HepG2 (cell line): Measurements from ENCODE around the gene GRIN3B. TPM values are rescaled to one million over a fixed set of nuclear protein-coding genes. Genes with fewer than 3 reads are reported as not detected.
A peak's percentile ranks its signal among the peaks of the same experiment; 100 is the strongest.

Source experiments
- BRCA1 ChIP-seq: sonication (generic); formaldehyde crosslinking; IDR thresholded peaks from 2 replicates; pipeline ENCODE4 v1.4.0; 2020; ENCODE audit warnings: missing genetic modification reagents
- ELF1 ChIP-seq: sonication (generic); formaldehyde crosslinking; IDR thresholded peaks from 2 replicates; pipeline ENCODE4 v1.4.0; 2020; ENCODE audit warnings: missing genetic modification reagents
- GABPA ChIP-seq, 2 experiments: IDR thresholded peaks; 2 replicates each; pipeline ENCODE4 v1.6.1; 2011 to 2016; ENCODE audit warnings: low read depth in 2 of 2, low read length in 1 of 2, missing biosample characterization in 1 of 2, missing genetic modification characterization in 1 of 2
- HIVEP1 ChIP-seq: sonication (generic); formaldehyde crosslinking; IDR thresholded peaks from 2 replicates; pipeline ENCODE4 v1.4.0; 2020; ENCODE audit warnings: mild to moderate bottlenecking, missing genetic modification reagents
- IKZF4 ChIP-seq: sonication (generic); formaldehyde crosslinking; IDR thresholded peaks from 2 replicates; pipeline ENCODE4 v1.5.1; 2020; ENCODE audit warnings: borderline replicate concordance, mild to moderate bottlenecking, low read depth, missing genetic modification reagents; ENCODE audit errors: not compliant biosample characterization
- PHF5A ChIP-seq: IDR thresholded peaks from one replicate; pipeline ENCODE4 v1.6.1; 2018; ENCODE audit warnings: low read depth, missing genetic modification reagents; ENCODE audit not compliant: unreplicated experiment
- SALL2 ChIP-seq: sonication (generic); formaldehyde crosslinking; IDR thresholded peaks from 2 replicates; pipeline ENCODE4 v1.8.1; 2023; ENCODE audit warnings: mild to moderate bottlenecking, missing genetic modification reagents, inconsistent platforms
- TCF7 ChIP-seq: sonication (generic); IDR thresholded peaks from 2 replicates; pipeline ENCODE4 v1.6.1; 2016; ENCODE audit warnings: antibody characterized with exemption, low read depth
- ZNF816 ChIP-seq: sonication (generic); formaldehyde crosslinking; IDR thresholded peaks from 2 replicates; pipeline ENCODE4 v1.8.0; 2022; ENCODE audit warnings: missing genetic modification reagents, mild to moderate bottlenecking, borderline replicate concordance
- ZNF841 ChIP-seq: sonication (generic); formaldehyde crosslinking; IDR thresholded peaks from 2 replicates; pipeline ENCODE4 v1.8.1; 2023; ENCODE audit warnings: missing genetic modification reagents, borderline replicate concordance
- polyA plus RNA-seq, 8 experiments: library from polyadenylated mRNA; depleted of rRNA in 3 of 8; stranded (reverse) in 7 of 8; unstranded in 1 of 8; fragments of >200 nt; fragmentation: Illumina TruSeq in 4 of 8; extraction: Trizol in 4 of 8; gene quantifications; 2 replicates each; pipeline versions ENCODE4 v1.2.1 to v1.2.3, GENCODE V29; 2011 to 2016; ENCODE audit warnings: low read depth in 4 of 8, missing spikeins in 1 of 8, mixed read lengths in 1 of 8; ENCODE audit not compliant: insufficient read depth in 1 of 8
- total RNA-seq, 5 experiments: library from RNA; depleted of rRNA; stranded (reverse); fragments of >200 nt; fragmentation: Illumina TruSeq; extraction: Trizol; gene quantifications; 2 replicates each; pipeline ENCODE4 v1.2.3, GENCODE V29; 2016; ENCODE audit warnings: low read depth in 1 of 5
- TF ChIP-seq, protein P1 (sequence below): sonication (generic); formaldehyde crosslinking; IDR thresholded peaks from 2 replicates; pipeline ENCODE4 v1.4.0; 2020; ENCODE audit warnings: mild to moderate bottlenecking, missing genetic modification reagents
- TF ChIP-seq, protein P2 (sequence below): sonication (generic); formaldehyde crosslinking; IDR thresholded peaks from 2 replicates; pipeline ENCODE4 v1.4.0; 2020; ENCODE audit warnings: mild to moderate bottlenecking, missing genetic modification reagents, borderline replicate concordance

GRIN3B gene
- total and polyA plus RNA-seq, 2 of the 13 experiments (the other 11 are each of a cell fraction or from before 2014, with no cell fraction given), result 0.07 to 0.20 TPM

DNA sequence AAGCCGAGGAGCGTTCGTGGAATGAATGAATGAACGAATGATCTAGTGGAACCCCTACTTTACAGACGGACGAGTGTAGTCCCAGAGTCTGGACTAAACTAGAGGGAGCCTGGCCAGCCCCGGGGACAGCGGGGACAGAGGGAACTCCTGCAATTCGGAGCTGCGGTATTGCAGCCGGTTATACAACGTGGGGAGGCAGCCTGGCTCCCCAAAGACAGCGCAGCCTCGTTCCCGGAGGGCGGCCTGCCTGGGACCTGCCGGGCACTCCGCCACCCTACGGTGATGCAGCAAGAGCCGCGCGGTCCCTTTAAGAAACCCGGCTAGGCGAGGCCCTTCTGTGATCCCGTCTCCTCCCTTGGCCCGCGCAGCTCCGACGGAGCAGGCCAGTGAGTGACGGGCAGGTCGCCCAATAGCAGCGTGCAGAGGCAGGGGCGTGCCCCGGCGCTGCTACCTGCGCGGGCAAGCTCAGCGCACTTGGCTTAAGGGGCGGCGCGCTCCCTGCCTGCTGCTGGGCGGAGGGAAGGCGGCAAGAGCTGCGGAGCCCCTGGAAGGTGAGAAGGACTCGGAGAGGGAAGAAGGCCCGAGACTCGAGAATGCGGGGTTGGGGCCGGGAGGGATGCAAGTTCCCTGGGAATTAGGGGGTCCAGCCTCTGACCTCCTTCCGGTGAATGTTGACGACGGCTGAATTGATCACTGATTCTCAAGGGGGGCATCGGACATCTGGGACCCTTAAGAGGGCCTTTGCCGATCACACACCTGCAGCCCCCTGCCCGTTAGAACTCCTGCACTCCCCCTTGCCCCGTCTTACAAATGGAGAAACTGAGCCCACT, 39.6 kb downstream of the GRIN3B start, which contains the start of gene ABCA7 (continued):
- TF ChIP-seq ELF1 (CRISPR knock-in tag) (peak; percentile 63), SALL2 (CRISPR knock-in tag) (no peak), TCF7 (no peak), ZNF841 (CRISPR knock-in tag) (no peak), IKZF4 (CRISPR knock-in tag) (no peak), ZNF816 (CRISPR knock-in tag) (no peak), GABPA (IDR thresholded peaks at IDR 0.05; ENCODE audit: low read depth, low read length) (no peak; the same call in 1 of the 2 replicates), GABPA (CRISPR knock-in tag; IDR thresholded peaks at IDR 0.05; ENCODE audit: low read depth) (peak; percentile 58), HIVEP1 (CRISPR knock-in tag) (0 out of 2 replicates have a peak, but pooled peaks have one; percentile 32), PHF5A (CRISPR knock-in tag) (no peak), BRCA1 (no peak)
- TF ChIP-seq, protein P1, sequence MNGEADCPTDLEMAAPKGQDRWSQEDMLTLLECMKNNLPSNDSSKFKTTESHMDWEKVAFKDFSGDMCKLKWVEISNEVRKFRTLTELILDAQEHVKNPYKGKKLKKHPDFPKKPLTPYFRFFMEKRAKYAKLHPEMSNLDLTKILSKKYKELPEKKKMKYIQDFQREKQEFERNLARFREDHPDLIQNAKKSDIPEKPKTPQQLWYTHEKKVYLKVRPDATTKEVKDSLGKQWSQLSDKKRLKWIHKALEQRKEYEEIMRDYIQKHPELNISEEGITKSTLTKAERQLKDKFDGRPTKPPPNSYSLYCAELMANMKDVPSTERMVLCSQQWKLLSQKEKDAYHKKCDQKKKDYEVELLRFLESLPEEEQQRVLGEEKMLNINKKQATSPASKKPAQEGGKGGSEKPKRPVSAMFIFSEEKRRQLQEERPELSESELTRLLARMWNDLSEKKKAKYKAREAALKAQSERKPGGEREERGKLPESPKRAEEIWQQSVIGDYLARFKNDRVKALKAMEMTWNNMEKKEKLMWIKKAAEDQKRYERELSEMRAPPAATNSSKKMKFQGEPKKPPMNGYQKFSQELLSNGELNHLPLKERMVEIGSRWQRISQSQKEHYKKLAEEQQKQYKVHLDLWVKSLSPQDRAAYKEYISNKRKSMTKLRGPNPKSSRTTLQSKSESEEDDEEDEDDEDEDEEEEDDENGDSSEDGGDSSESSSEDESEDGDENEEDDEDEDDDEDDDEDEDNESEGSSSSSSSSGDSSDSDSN (CRISPR knock-in tag), result peak; percentile 64; the same call in 1 of the 2 replicates
- TF ChIP-seq, protein P2, sequence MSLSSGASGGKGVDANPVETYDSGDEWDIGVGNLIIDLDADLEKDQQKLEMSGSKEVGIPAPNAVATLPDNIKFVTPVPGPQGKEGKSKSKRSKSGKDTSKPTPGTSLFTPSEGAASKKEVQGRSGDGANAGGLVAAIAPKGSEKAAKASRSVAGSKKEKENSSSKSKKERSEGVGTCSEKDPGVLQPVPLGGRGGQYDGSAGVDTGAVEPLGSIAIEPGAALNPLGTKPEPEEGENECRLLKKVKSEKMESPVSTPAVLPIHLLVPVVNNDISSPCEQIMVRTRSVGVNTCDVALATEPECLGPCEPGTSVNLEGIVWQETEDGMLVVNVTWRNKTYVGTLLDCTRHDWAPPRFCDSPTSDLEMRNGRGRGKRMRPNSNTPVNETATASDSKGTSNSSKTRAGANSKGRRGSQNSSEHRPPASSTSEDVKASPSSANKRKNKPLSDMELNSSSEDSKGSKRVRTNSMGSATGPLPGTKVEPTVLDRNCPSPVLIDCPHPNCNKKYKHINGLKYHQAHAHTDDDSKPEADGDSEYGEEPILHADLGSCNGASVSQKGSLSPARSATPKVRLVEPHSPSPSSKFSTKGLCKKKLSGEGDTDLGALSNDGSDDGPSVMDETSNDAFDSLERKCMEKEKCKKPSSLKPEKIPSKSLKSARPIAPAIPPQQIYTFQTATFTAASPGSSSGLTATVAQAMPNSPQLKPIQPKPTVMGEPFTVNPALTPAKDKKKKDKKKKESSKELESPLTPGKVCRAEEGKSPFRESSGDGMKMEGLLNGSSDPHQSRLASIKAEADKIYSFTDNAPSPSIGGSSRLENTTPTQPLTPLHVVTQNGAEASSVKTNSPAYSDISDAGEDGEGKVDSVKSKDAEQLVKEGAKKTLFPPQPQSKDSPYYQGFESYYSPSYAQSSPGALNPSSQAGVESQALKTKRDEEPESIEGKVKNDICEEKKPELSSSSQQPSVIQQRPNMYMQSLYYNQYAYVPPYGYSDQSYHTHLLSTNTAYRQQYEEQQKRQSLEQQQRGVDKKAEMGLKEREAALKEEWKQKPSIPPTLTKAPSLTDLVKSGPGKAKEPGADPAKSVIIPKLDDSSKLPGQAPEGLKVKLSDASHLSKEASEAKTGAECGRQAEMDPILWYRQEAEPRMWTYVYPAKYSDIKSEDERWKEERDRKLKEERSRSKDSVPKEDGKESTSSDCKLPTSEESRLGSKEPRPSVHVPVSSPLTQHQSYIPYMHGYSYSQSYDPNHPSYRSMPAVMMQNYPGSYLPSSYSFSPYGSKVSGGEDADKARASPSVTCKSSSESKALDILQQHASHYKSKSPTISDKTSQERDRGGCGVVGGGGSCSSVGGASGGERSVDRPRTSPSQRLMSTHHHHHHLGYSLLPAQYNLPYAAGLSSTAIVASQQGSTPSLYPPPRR, result no peak
